HG03175 (cell line): ENCODE data around the gene ETV5.
"Not testable (repeated sequence)": the region's sequence is repeated elsewhere in the genome, so short reads cannot be mapped to it uniquely, and the experiment has no call there.

Source experiments
- ATAC-seq: cut with Tn5 transposase; IDR thresholded peaks from one replicate; pipeline ENCODE4 v1.9.1; 2021; ENCODE audit warnings: mild to moderate bottlenecking, moderate library complexity; ENCODE audit not compliant: unreplicated experiment

ETV5 gene

GRCh38 chr3:186025993-186026392, 82.9 kb downstream of the ETV5 start:
- not testable (repeated sequence) for ATAC-seq

GRCh38 chr3:186025161-186025560, 83.7 kb downstream of the ETV5 start:
- ATAC-seq = no peak

GRCh38 chr3:186024210-186024609, 84.7 kb downstream of the ETV5 start:
- ATAC-seq = no peak

GRCh38 chr3:186022931-186023330, 86.0 kb downstream of the ETV5 start:
- no peak for ATAC-seq

- ATAC-seq = no peak
Measured at GRCh38 chr3:186021673-186022362, 87.1 kb downstream of the ETV5 start.

GRCh38 chr3:186021250-186021649, 87.6 kb downstream of the ETV5 start:
- not testable (repeated sequence) for ATAC-seq

- ATAC-seq = not testable (repeated sequence)
Measured at GRCh38 chr3:186019288-186019687, 89.6 kb downstream of the ETV5 start.

GRCh38 chr3:186014866-186015265, 94.0 kb downstream of the ETV5 start:
- ATAC-seq = no peak

GRCh38 chr3:186013312-186013711, 95.6 kb downstream of the ETV5 start:
- ATAC-seq = no peak

- no peak for ATAC-seq
Measured at GRCh38 chr3:186012137-186012536, 96.8 kb downstream of the ETV5 start.

GRCh38 chr3:186004671-186005070, 104.2 kb downstream of the ETV5 start:
- ATAC-seq = no peak

- no peak for ATAC-seq
Measured at GRCh38 chr3:186004209-186004608, 104.7 kb downstream of the ETV5 start.

- no peak for ATAC-seq
Measured at GRCh38 chr3:186003610-186004009, 105.3 kb downstream of the ETV5 start.

GRCh38 chr3:186002884-186003472, 105.9 kb downstream of the ETV5 start:
- ATAC-seq = no peak

- ATAC-seq = no peak
Measured at GRCh38 chr3:186001842-186002241, 107.0 kb downstream of the ETV5 start.

GRCh38 chr3:185999221-185999620, 109.7 kb downstream of the ETV5 start:
- no peak for ATAC-seq

GRCh38 chr3:185998136-185998535, 110.8 kb downstream of the ETV5 start:
- no peak for ATAC-seq

GRCh38 chr3:185997130-185997529, 111.8 kb downstream of the ETV5 start:
- ATAC-seq = no peak
